ENCODE data around the gene PLCH2.
"Not testable (repeated sequence)": the region's sequence is repeated elsewhere in the genome, so short reads cannot be mapped to it uniquely, and the experiment has no call there.

The PLCH2 gene

GRCh38 chr1:2452201-2452931 is 23.7 kb upstream of the PLCH2 start:
- H3K36me3 ChIP-seq (replicated peaks), result no peaks in the 10 kb centered on the region
- no peaks in the 10 kb centered on the region for H3K27me3 ChIP-seq (replicated peaks)
- TF ChIP-seq, protein P1, sequence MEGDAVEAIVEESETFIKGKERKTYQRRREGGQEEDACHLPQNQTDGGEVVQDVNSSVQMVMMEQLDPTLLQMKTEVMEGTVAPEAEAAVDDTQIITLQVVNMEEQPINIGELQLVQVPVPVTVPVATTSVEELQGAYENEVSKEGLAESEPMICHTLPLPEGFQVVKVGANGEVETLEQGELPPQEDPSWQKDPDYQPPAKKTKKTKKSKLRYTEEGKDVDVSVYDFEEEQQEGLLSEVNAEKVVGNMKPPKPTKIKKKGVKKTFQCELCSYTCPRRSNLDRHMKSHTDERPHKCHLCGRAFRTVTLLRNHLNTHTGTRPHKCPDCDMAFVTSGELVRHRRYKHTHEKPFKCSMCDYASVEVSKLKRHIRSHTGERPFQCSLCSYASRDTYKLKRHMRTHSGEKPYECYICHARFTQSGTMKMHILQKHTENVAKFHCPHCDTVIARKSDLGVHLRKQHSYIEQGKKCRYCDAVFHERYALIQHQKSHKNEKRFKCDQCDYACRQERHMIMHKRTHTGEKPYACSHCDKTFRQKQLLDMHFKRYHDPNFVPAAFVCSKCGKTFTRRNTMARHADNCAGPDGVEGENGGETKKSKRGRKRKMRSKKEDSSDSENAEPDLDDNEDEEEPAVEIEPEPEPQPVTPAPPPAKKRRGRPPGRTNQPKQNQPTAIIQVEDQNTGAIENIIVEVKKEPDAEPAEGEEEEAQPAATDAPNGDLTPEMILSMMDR (IDR thresholded peaks at IDR 0.05; ENCODE audit: low read depth, low read length, missing control alignments), result no peak
- no peak for DNase-seq
- in situ Hi-C loops (cut with HindIII; ENCODE audit: low pct_ligation_motif_present, low sequenced_read_pairs), result no loop called here
- H3K4me3 ChIP-seq (ENCODE audit: low read depth, low read length), result peak overlapping the region; percentile 5
- H3K27ac ChIP-seq, result peak overlapping the region; percentile 67

GRCh38 chr1:2452932-2453315 is 23.2 kb upstream of the PLCH2 start:
- DNase-seq, result no peak
- in situ Hi-C loops (cut with HindIII; ENCODE audit: low pct_ligation_motif_present, low sequenced_read_pairs), result no loop called here
- no peaks in the 10 kb centered on the region for H3K36me3 ChIP-seq (replicated peaks)
- no peak overlapping the region for H3K4me3 ChIP-seq (ENCODE audit: low read depth, low read length)
- H3K27ac ChIP-seq, result peak overlapping the region; percentile 67
- TF ChIP-seq, protein P1 (IDR thresholded peaks at IDR 0.05; ENCODE audit: low read depth, low read length, missing control alignments), result no peak
- H3K27me3 ChIP-seq (replicated peaks), result no peaks in the 10 kb centered on the region

GRCh38 chr1:2454227-2454626 is 21.9 kb upstream of the PLCH2 start:
- in situ Hi-C loops (cut with HindIII; ENCODE audit: low pct_ligation_motif_present, low sequenced_read_pairs), result no loop called here
- H3K36me3 ChIP-seq (replicated peaks), result no peaks in the 10 kb centered on the region
- TF ChIP-seq, protein P1 (IDR thresholded peaks at IDR 0.05; ENCODE audit: low read depth, low read length, missing control alignments), result no peak

GRCh38 chr1:2455757-2456156 is 20.3 kb upstream of the PLCH2 start:
- Histone ChIP-seq H3K27me3 (replicated peaks) (no peaks in the 10 kb centered on the region), H3K4me3 (ENCODE audit: low read depth, low read length) (no peak overlapping the region), H3K27ac (no peak overlapping the region), H3K36me3 (replicated peaks) (no peaks in the 10 kb centered on the region)
- in situ Hi-C loops (cut with HindIII; ENCODE audit: low pct_ligation_motif_present, low sequenced_read_pairs), result no loop called here
- peak; percentile 35 for DNase-seq
- TF ChIP-seq, protein P1 (IDR thresholded peaks at IDR 0.05; ENCODE audit: low read depth, low read length, missing control alignments), result no peak

More at GRCh38 chr1:2454227-2454626, 21.9 kb upstream of the PLCH2 start:
- DNase-seq, result no peak
- Histone ChIP-seq H3K27me3 (replicated peaks) (no peaks in the 10 kb centered on the region), H3K4me3 (ENCODE audit: low read depth, low read length) (no peak overlapping the region), H3K27ac (no peak overlapping the region)

- DNase-seq, result no peak
- TF ChIP-seq, protein P1 (IDR thresholded peaks at IDR 0.05; ENCODE audit: low read depth, low read length, missing control alignments), result no peak
- Histone ChIP-seq H3K36me3 (replicated peaks) (no peaks in the 10 kb centered on the region), H3K4me3 (ENCODE audit: low read depth, low read length) (no peak overlapping the region), H3K27ac (no peak overlapping the region), H3K27me3 (replicated peaks) (no peaks in the 10 kb centered on the region)
- in situ Hi-C loops (cut with HindIII; ENCODE audit: low pct_ligation_motif_present, low sequenced_read_pairs), result no loop called here
Measured at GRCh38 chr1:2457444-2457843, 18.6 kb upstream of the PLCH2 start.

DNA sequence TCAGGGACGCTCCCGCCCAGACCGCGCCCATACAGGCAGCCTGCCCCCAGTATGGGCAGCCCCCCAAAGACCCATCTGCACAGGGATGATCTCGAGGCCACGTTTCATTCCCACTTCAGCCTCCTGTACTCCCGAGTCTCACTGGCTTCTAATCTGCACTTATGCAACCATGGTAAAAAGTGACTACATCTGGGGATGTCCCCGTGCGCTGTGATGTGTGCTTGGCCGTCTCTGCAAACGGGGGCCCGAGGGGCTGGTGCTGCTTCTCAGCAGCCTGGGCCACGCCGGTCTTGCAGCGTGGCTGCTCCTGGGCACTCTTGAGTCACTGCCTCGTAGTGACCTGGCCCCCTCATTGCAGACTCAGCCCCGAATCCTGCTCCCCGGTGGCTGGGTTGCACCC is 17.4 kb upstream of the PLCH2 start:
- TF ChIP-seq, protein P1 (IDR thresholded peaks at IDR 0.05; ENCODE audit: low read depth, low read length, missing control alignments), result no peak
- DNase-seq, result no peak
- H3K27me3 ChIP-seq (replicated peaks), result peaks cover 3% of the 10 kb centered on the region
- in situ Hi-C loops (cut with HindIII; ENCODE audit: low pct_ligation_motif_present, low sequenced_read_pairs), result no loop called here
- no peak overlapping the region for H3K4me3 ChIP-seq (ENCODE audit: low read depth, low read length)
- no peaks in the 10 kb centered on the region for H3K36me3 ChIP-seq (replicated peaks)
- no peak overlapping the region for H3K27ac ChIP-seq

GRCh38 chr1:2459102-2459753 is 16.9 kb upstream of the PLCH2 start:
- in situ Hi-C loops (cut with HindIII; ENCODE audit: low pct_ligation_motif_present, low sequenced_read_pairs), result not testable (repeated sequence)

More at GRCh38 chr1:2459102-2459753, 16.9 kb upstream of the PLCH2 start:
- not testable (repeated sequence) for H3K27ac ChIP-seq; DNase-seq; H3K36me3 ChIP-seq (replicated peaks); H3K4me3 ChIP-seq (ENCODE audit: low read depth, low read length); H3K27me3 ChIP-seq (replicated peaks)
